GM18520 (cell line): Measurements from ENCODE around the gene HOXB9.

ENCODE experiments used
- ATAC-seq: cut with Tn5 transposase; IDR thresholded peaks from one replicate; pipeline ENCODE4 v1.9.1; 2021; ENCODE audit not compliant: unreplicated experiment

Gene HOXB9

DNA sequence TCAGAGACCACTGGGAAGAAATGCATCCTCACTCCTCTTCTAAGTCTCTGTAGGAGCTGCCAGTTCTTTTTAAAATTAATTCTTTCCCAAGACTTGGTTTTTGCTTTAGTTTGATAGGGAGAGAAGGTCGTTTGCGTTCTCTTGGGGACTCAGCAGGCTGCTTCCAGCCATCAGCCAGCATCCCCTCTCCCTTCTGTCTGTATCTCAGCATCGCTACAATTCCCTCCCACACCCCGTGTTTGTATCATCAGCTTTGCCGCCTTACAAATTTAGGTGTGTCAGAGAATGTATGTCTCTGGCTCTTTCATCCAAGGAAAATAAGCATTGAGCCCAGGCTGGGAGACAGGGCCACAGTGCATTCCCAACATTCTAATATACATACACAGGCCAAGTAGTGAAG is 26.8 kb downstream of the HOXB9 start:
- no peak for ATAC-seq

GRCh38 chr17:48598736-48599135 is 27.4 kb downstream of the HOXB9 start:
- no peak for ATAC-seq

- no peak for ATAC-seq
Observed at GRCh38 chr17:48597778-48598631, 28.2 kb downstream of the HOXB9 start.

- no peak for ATAC-seq
Observed at GRCh38 chr17:48597528-48597777, 28.7 kb downstream of the HOXB9 start.

- no peak for ATAC-seq
Observed at GRCh38 chr17:48596735-48597527, 29.2 kb downstream of the HOXB9 start.

DNA sequence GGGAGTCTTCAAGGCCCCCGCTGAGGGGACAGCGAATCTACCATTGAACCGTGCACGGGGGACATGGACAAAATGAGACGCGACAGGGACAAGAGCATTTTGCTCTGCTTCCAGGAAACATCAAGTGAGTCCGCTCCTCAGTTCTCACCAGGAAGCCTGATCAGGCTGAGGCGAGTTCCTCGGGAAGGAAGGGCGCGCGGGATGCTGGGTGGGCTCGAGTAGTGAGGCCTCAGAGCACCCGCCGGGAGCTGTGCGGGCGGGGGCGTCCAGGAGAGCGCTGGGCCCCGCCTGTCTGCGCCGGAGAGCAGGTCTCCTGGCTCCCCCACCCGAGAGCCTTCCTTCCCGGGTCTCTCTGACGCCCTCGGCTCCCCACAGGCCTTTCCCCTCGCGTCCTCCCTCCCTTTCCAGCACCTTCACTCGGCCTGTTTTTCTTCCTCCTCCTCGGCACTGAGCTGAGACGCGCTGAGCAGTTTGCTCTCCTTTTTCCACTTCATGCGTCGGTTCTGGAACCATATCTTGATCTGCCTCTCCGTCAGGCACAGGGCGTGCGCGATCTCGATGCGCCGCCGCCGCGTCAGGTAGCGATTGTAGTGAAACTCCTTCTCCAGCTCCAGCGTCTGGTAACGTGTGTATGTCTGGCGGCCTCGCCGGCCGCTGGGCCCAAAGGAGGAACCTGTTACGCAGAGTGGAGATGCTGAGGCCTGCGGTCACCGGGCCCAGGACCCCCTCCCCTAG is 30.0 kb downstream of the HOXB9 start:
- ATAC-seq: no peak

GRCh38 chr17:48595278-48595999 is 30.7 kb downstream of the HOXB9 start:
- no peak for ATAC-seq

DNA sequence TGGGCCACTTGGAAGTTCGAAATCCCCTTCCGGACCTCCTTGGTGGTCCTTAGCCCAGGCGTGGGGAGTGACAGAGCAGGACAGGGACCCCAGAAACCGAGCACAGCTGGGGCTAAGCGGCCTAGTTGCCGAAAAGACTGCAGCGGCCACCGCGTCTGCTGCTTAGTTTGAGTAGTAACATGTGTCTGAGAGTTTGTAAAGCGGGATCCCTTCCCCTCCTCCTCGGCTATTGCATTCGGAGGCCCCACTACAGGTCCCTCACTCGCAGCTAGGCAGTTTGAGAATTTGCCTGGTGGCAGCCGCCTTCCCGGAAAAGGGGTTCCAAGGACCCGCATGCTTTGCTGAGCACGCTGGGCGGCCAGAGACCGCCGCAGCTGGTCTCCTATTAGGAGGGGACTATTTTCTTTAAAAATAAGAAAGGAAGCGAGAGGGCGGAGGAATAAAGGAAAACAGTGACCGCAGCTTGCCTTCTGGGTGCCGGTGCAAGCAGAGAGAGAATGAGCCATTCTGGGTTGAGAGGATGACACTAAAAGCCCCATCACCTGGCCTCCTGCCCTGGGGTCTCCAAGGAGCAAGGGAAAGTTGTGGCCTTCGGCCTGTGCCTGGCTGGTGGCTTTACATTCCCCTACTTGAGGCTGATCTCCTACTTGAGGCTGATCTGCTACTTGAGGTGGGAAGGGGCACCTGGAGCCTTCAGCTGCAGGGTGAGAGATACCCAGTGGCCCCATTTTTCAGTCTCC is 31.4 kb downstream of the HOXB9 start:
- no peak for ATAC-seq

- no peak for ATAC-seq
Observed at GRCh38 chr17:48593840-48594537, 32.2 kb downstream of the HOXB9 start.

DNA sequence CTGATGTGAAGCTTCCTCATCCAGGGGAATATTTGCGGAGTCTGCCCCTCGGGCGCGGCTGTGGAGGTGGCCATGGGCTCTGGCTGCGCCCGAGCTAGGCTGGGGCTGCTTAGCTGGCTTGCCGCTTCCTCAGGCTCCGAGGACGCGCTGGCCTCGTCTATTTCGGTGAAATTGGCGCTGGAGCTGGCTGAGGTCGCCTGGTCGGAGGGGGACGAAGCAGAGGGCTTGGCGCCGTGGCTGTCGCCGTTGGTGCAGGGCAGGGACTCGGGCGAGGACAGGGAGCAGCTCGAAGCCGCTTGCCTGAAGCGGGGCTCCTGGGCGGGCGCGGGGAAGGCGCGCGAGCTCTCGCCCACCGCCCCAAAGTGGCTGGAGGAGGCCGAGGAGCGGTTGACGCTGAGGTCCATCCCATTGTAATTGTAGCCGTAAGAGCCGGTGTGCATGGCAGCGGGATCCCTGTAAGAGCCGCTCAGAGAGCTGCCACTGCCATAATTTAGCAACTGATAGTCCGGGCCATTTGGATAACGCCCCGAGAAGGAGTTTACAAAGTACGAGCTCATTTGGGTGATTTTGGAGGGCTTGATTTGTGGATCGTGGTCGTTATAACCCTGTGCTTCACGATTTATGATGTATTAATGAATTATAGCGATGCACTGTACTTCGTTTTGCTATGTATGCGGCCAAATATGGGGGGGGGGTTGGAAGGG is 32.9 kb downstream of the HOXB9 start, which contains the start of gene HOXB5:
Gene HOXB5, minus strand, starts transcription at position 654 of the 704 bp plus-strand sequence. Its CDS starts 97 bp downstream, at position 557.
- no peak for ATAC-seq

DNA sequence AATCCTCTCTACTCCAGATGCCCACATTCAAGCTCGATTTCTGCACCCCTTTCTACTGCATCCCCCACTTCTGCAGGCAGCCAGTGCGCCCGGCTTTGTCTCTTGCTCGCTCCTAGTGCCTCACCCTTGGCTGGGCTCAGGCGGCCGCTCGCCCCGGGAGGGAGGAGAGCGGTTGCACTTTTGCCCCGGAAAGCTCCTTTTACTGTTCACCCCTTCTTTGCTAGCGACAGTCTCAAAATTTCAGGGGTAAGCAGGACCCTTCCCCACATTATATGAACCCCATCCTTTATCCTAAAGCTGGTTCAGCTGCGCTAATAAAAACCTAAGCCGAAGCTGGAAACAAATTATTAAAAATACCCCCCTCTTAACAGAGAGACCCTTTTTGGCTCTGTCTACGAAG is 33.6 kb downstream of the HOXB9 start:
- no peak for ATAC-seq

- no peak for ATAC-seq
Observed at GRCh38 chr17:48592057-48592514, 34.1 kb downstream of the HOXB9 start.

GRCh38 chr17:48591255-48592056 is 34.7 kb downstream of the HOXB9 start:
- no peak for ATAC-seq

DNA sequence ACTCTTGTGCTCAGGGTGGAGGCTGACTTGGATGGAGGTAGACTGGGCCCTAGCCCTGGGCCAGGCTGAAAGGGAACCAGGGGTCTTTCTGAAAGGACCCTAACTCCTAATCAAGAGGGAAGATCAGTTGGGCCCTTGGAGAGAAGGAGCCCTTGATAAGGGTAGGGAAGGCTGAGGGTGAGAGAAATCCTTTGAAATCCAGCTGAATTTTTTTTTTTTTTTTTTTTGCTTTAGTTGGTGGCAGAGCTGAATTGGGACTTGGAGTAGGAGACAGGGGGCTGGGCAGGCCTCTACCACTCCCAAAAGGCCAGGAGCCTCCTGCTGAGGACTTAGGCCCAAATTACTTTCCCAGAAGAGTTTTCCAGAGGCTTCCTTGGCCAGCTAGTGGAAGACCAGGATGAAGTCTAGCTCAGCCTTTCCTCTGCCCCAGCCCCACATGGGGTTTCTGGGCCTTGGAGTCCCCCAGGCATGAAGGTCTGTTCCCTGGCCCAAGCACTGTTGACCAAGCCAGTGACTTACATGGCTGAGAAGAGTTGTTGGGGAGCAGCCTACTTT is 35.5 kb downstream of the HOXB9 start:
- no peak for ATAC-seq

DNA sequence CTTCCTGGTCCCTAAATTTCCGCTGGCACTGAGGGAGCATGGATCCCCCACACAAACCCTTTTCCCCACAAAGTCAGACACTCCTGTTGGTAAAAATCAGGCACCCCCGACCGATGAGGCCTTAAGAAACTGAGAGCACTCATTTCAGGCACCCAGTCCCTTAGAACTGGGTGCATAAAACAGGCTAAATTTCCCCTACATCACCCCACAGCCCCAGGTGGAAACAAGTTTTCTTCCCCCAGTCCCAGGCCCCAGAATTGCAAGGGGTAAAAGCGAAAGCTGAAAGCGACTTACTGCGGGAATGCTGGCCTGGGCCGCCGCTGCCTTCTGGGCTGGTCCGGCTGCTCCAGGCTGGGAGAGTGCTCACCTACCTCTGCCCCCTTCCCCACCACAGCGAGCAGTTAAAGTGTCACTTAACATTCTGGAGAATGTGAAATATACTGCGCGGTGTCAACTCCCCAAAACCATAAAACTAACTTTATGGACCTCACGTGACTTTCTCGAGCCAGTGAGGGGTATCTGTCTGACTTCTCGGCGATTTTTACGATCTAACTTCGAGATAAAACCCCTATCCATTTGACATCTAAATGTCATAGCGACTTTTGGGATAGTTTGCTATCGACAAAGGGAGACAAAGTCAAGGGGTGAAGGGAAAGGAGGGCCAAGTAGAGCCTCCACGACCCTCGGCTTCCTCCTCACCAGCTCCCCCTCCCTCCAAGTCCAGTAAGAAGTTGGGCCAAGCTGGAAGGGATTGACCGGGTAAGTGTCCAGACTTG is 36.1 kb downstream of the HOXB9 start, which contains the start of gene HOXB3:
Gene HOXB3, minus strand, starts transcription at position 411 of the 776 bp plus-strand sequence. CDS start 37,767 bp downstream, outside the sequence.
- ATAC-seq: no peak

GRCh38 chr17:48589060-48589830 is 36.9 kb downstream of the HOXB9 start:
- ATAC-seq: no peak
